Stimulated activated CD8-positive, alpha-beta memory T cell treated with anti-CD3 and anti-CD28 coated beads, Interleukin-7, amount 100 ng/mL, for 24 hours (primary cell): Measurements from ENCODE around the gene GRIK1.
"Not testable (repeated sequence)": the region's sequence is repeated elsewhere in the genome, so short reads cannot be mapped to it uniquely, and the experiment has no call there.

Experiments used
- DNase-seq: peaks from one replicate; pipeline ENCODE4 v3.0.0-alpha.2; 2020; ENCODE audit warnings: low read depth

Gene GRIK1

DNA sequence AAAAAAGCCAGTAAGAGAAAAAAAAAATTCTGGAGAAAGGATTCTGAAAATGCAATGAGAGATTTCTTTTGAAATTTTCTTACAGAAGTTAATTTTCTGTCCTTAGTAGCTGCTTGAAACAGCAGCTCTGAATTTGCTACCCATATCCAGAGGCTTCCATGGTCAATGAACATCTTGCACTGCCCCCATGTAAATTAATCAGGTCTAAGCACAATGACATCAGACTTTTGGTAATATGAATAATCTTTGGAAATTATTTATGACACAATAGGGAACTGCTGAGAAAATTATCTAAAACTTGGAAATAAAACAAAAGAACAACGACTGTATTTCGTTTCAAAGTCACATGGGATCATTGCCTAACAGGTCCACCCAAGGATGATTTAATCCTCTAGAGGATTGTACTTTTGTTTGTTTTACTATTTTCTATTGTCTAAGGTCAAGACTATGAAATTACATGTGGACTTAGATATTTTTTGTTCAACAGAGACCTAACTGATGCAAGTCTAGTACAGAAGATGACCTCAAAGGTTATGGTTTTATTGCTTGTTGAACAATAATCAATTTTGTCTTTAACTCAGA is 328.9 kb downstream of the GRIK1 start:
- DNase-seq = no peak

DNA sequence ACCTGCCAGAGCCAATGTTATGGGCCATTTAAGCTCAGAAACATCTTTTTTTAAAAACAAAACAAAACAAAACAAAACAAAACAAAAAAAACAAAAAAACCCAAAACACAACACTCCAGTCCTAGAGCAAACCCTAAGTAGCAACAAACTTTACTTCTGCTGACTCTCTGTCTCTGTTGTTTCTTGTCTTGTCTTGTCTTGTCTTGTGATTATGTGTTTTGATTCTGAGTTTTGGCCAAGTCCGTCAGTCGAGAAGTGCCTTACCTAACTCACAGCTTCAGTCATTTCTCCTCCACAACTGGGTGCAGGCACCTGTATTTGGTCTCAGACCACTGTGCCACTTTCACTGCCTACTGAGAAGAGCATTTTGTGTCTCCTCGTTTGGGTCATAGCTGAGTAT is 333.2 kb downstream of the GRIK1 start:
- no peak for DNase-seq

DNA sequence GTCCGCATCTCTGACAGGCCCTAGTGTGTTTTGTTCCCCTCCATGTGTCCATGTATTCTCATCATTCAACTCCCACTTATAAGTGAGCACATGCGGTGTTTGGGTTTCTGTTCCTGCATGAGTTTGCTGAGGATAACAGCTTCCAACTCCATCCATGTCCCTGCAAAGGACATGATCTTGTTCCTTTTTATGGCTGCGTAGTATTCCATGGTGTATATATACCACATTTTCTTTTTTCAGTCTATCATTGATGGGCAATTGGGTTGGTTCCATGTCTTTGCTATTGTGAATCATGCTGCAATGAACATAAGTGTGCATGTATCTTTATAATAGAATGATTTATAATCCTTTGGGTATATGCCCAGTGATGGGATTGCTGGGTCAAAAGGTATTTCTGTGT is 334.6 kb downstream of the GRIK1 start:
- DNase-seq = not testable (repeated sequence)

DNA sequence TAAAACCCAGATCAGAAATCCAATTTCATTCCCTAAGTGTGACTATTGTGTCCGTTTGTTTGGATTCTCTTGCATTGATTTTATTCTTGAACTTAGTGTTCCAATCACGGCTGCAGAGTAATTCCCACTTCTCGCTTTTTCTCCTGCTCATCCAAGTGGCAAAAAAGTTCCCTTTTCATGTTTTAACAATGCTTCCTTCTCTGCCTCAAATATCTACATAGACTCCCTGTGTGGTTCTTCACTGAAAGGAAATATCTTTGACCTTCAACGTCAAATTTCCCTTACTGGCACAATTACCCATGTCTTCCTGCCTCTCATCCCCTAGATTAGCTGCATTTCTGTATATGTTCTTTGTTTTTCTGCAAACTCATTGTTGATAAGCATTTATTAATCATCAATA is 335.7 kb downstream of the GRIK1 start:
- DNase-seq = no peak

DNA sequence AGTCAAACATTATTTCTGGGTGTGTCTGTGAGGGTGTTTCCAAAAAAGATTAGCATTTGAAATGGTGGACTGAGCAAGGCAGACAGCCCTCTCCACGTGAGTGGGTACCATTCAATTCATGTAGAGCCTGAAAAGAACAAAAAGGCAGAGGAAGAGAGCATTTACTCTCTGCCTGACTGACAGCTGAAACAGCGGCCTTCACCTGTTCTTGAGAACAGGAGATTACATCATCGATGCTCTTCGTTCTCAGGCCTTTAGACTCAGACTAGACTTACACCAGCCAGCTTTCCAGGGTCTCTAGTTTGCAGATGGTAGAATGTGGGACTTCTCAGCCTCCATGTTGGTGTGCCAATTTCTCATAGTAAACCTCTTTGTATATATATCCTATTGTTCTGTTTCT is 338.7 kb downstream of the GRIK1 start:
- DNase-seq = no peak

DNA sequence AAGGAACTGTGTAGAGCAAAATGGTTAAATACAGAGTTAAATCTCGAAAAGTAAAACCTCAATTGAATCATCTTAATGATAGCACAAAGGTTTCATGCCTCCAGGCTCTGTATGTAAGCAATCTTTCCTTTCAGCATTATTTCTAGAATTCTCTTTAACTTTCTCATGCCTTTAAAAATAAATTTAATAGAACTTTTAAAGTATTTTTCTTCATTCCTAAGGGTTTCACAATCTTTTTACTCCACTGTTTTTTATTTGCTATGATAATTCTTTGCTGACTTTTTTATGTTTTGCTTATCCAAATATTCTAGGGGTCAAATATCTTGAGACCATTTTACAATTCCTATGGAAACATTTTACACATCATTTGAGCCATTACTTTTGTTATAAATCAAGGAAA is 353.1 kb downstream of the GRIK1 start:
- DNase-seq = no peak

DNA sequence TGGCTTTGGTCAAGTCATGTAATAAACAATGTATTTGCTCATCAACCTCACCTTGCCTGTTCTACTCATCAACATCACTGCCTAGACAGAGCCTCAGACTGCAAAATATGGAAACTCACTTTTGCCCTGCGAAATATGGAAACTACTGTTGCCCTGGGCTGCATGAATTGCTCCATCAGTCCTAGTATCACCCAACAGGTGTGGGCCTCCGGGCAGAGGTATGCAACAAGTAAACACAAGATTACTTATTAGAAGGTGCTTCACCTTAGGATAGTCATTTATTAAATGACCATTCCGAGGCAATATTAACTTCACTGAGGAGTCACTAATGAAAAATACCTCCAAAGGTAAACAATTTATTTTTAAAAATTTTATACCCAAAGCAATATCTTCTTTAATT is 354.3 kb downstream of the GRIK1 start:
- no peak for DNase-seq

GRCh38 chr21:29583424-29583924 is 356.3 kb downstream of the GRIK1 start:
- DNase-seq = no peak

GRCh38 chr21:29582855-29583254 is 356.9 kb downstream of the GRIK1 start:
- DNase-seq = no peak

GRCh38 chr21:29581393-29581792 is 358.4 kb downstream of the GRIK1 start:
- DNase-seq = no peak

DNA sequence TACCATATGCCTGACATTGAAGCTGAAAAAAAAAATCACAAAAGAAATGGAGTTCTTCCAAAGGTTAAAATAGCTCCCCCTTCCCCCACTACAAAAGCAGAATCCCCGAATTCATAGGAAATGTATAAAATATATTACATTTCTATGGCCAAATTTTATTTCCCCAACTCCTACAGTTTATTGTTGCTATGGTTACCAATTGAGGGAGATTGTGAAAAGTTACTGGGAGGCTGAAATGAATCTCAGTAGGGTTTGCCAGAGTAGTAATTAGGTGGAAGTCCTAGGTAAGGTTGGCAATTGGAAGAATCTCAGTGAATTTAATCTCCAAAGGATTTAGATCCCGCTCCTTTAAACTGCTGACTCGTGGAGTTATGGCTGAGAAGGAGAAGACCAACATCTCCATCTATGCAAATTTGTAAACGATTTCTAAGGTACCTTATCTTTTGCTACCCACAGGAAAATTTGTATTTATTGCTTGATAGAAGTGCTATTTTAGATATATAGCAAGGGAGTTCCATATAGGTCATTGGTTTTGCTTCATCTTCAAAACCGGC is 359.0 kb downstream of the GRIK1 start:
- DNase-seq = no peak

GRCh38 chr21:29578306-29578705 is 361.5 kb downstream of the GRIK1 start:
- no peak for DNase-seq

- DNase-seq = no peak
These were observed 367.8 kb downstream of the GRIK1 start for GRCh38 chr21:29571949-29572348.

DNA sequence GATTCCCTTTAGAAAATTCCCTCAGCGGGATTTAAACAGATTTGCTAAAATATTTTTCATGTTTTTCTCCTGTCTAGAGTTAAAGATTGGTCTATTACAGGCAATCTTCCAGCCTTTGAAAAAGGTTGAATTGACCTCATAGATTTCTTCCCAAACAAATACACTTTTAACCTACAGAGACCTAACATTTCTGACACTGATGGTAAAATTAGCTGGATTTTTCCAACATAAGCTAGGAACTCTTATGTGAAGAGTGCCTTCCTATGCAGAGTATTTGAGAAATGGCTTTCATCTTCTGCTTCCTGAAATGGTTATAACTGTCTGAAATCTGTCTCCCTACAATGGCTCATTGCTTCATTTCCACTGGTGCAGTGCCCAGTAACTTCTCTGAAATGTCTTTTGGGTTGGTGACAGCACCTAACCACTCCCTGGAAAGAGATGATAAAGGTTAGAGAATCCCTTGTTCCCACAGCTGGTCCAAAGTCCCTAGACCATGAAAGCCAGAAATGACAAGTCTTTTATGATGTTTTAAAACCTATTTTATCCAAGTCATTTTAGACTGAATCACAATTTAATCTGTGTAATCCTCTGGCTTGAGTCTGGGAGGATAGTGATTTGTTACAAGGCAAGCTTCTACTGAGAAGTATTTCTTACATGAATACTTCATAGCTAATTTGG is 371.6 kb downstream of the GRIK1 start:
- no peak for DNase-seq

GRCh38 chr21:29557931-29558725 is 381.7 kb downstream of the GRIK1 start:
- DNase-seq = no peak

DNA sequence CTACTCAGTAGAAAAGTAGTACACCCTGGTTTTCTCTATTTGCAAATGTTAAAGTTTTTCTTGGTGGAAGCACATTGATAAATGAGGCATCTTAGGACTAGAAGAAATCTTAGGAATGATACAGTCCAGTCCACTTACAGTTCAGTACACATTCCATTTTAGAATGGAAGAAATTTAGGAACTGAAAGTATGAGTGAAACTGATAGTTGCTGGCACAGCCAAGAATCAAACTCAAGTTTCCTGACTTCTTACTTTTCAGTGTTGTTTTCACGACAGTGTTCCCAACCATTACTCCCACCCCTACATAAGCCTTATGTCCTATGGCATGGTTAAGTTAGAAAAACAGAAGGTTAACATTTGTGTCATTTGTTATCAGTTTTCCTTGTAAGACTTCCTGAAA is 382.6 kb downstream of the GRIK1 start:
- DNase-seq = no peak

DNA sequence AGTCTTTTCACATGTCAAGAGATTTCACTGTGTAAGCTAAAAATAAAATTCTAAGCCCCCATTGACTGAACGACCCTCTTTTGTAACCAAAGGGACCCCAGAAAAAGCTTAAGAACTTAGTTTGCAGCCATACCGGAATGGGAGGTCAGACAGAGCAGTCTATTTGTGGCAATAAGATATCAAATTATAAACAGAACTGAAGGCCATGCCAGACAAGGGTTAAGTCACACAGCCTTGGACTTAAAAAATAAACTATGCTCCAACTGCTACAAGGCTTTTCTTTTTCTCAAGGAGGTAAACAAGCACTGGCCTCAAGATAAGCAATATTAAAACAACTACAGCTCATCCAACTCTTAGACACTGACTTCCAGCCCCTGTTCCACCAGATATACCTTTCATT is 384.2 kb downstream of the GRIK1 start:
- no peak for DNase-seq

GRCh38 chr21:29550205-29550604 is 389.6 kb downstream of the GRIK1 start:
- DNase-seq = no peak

DNA sequence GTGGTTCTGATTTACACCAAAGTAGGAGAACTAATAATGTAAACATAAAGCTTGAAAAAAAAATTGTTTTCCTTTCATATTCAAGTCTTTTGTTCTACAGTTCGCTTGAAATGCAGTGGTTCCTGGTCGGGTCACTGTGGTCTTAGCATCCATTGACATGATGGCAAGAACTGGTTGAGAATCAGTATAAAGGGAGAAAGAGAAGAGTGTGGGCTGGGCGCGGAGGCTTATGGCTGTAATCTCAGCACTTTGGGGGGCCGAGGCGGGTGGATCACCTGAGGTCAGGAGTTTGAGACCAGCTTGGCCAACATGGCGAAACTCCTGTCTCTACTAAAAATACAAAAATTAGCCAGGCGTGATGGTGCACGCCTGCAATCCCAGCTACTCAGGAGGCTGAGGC is 390.2 kb downstream of the GRIK1 start:
- DNase-seq = no peak

DNA sequence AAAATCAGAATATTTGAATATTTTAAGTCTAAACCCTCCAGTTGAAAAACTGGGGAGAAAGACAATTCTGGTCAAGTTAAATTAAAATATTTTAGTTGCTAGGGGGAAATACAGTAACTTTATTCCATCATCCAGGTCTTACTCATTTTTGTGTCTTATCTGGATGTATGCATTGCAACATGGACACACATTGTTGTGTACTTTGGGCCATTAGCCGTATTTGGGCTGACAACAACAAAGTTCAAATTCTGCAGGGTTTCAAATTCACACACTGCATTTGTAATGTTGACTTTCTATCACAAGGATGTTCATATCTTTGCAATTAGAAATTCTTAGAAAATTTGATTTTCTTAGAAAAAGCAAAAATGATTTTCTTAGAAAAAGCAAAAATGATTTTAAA is 391.8 kb downstream of the GRIK1 start:
- no peak for DNase-seq

DNA sequence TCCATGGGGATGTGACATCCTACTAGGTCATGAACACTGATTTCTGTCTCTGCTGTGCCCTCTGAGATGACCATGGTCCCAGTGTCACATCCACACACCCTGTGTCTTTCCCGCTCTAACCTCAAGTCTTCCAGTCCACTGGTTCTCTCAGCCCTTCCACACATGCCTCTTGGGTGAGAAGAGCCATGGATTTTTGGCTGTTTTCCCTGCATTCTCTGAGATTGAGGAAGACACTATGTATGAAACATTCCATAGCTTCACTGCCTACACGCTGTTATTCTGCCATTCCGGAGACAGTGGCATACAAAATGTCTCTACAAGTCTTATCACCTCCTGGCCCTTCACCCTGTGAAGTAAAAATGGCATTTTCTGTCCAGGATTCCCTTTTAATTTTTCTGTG is 393.7 kb downstream of the GRIK1 start:
- DNase-seq = no peak

DNA sequence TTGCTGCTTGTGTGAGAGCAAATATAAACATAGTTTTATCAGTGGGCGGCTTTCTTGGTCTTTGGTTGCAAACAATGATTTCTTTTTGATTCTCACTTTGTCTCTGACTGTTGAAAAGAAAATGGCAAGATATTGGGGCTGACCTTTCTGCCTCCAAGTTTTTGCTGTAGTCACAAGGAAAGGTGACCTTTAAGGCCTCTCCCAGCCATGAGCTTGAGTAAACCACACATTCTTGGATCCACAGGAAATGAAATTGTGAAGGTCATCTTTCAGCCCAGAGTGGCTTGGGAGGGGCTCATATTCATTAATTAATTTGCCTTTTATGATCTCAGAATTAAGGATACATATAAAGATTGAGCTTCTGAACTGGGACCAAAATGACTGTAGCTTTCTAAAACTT is 399.5 kb downstream of the GRIK1 start:
- DNase-seq = no peak

DNA sequence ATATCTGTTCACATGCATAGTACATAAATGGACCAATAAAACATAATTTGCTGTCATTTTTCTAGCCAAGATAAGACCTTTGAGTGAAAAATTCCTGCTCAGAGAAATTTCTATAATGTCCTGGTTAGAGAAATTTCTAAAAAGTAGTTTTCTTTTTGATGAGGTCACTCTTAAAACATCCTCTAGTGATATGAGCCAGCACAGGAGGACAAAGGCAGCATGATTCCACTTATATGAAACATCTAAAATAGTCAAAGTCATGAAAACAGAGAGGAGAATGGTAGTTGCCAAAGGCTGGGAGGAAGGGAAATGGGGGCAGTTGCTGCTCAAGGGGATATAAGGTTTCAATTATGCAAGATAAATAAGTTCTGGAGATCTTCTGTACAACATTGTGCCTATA is 401.7 kb downstream of the GRIK1 start:
- no peak for DNase-seq
